VCaP (cell line): Measurements from ENCODE around the gene CELF1.

ENCODE experiments used
- H3K27ac ChIP-seq: fragments of 450-650 bp; 2 replicates; pipeline ENCODE4 v1.5.1; 2017
- TF ChIP-seq, protein P1 (sequence below): fragments of 450-650 bp; conservative IDR thresholded peaks from 2 replicates; pipeline ENCODE4 v1.5.1; 2017; ENCODE audit warnings: mild to moderate bottlenecking, moderate library complexity

CELF1 gene

DNA sequence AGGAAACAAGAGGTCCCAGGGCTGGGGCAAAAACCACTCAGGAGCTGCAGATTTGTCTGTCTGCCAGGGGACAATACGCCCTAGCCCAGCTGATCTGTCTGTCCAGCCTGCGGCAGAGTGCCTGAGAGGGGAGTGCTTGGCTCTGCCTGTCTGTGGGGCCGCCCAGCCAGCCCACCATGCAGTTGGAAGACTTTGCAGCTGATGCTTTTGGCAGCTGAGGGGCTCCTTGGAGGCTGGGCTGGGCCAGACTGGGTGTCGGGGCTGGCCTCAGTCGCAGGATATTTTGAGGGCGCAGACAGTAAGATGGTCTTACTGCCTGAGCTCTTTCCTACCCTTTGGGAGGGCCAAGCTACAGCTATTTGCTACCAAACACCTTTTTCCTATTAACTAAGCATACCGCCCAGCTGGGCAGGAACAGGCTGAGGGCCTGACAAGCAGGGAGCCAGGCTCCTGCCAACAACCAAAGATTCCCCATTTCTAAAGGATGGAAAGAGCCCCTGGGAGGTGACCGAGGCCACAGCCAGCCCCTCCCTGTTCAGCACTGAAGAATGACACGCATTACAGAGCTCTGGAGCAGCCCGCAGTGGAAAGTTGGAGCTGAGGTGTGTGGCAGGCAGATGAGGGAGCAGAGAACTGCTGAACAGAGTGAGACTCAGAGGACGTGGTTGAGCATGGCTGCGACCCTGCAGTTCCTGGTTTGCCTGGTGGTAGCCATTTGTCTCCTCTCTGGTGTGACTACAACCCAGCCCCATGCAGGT lies 33.3 kb upstream of the CELF1 start, which contains the start of gene FAM180B:
TSS of gene FAM180B (plus strand) at position 581 of the 758 bp plus-strand sequence. CDS start at position 672, 91 bp downstream.
- TF ChIP-seq, protein P1, sequence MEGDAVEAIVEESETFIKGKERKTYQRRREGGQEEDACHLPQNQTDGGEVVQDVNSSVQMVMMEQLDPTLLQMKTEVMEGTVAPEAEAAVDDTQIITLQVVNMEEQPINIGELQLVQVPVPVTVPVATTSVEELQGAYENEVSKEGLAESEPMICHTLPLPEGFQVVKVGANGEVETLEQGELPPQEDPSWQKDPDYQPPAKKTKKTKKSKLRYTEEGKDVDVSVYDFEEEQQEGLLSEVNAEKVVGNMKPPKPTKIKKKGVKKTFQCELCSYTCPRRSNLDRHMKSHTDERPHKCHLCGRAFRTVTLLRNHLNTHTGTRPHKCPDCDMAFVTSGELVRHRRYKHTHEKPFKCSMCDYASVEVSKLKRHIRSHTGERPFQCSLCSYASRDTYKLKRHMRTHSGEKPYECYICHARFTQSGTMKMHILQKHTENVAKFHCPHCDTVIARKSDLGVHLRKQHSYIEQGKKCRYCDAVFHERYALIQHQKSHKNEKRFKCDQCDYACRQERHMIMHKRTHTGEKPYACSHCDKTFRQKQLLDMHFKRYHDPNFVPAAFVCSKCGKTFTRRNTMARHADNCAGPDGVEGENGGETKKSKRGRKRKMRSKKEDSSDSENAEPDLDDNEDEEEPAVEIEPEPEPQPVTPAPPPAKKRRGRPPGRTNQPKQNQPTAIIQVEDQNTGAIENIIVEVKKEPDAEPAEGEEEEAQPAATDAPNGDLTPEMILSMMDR = no peak
- H3K27ac ChIP-seq = no peak within 1 kb of the TSS

DNA sequence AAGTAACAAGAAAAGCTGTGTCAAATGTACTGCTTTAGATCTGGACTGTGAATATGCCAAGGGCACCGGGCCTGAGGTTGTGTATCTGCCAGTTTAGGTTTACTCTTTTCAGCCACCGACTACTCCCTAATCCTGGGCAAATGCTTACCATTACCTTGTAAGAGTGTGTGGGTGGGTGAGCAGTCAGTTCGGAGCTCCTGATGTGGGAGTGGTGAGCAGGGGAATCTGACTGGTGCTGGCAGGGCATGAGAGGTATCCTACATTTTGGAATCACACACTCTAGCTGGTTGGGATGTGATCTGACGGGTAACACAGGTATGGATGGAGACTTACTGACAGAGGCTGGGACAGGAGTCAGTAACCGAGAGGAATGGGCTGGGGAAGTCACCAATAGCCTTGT lies 30.9 kb upstream of the CELF1 start:
- no peak overlapping the region for H3K27ac ChIP-seq
- TF ChIP-seq, protein P1 = no peak

DNA sequence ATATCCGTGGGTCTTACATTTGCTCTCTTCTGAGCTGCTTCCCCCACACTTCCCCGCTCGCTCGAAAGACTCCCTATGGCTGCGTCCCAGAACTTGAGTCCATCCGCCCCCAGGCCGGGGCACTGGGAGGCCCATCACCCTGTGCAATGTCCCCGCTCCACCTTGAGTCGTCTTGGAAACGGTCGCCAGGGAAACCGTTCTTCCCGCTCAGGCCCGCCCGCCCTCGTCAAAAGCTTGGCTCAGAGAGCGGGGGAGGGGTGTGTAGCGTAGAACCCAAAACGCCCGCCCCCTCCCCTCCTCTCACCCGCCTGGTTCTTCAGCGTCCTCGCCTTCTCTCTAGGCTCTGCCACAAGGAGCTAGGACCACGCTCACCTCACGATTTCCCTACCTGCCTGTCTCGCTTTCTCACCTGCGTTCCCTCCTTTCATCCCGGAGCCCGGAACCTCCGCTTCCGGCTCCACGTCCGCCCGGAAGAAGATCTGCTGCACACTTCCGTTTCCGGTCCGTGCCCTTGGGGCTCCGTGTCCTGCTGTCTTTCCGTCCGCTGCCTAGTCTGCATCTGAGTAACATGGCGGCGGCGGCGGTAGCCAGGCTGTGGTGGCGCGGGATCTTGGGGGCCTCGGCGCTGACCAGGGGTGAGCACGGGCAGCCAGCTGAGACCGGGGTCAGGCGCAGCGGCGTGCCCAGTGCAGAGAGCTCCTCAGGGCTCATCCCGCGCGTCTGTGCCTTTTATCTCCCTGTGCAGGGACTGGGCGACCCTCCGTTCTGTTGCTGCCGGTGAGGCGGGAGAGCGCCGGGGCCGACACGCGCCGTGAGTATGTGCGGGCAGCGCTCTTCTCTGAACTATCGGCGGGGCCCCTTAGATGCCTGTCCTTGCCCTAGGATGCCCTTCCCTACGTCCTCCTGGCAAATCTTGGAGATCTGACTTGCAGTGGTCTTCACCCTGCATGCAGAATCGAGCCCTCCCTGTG lies 25.9 kb upstream of the CELF1 start, which contains the start of the genes KBTBD4 and NDUFS3:
TSS of gene KBTBD4 (minus strand) at position 447 of the 971 bp plus-strand sequence. CDS start at position 428, 19 bp downstream.
TSS of gene NDUFS3 (plus strand) at position 551 of the 971 bp plus-strand sequence. CDS start at position 569, 18 bp downstream.
- TF ChIP-seq, protein P1 = no peak
- H3K27ac ChIP-seq = peak within 1 kb of the TSS; percentile 85

DNA sequence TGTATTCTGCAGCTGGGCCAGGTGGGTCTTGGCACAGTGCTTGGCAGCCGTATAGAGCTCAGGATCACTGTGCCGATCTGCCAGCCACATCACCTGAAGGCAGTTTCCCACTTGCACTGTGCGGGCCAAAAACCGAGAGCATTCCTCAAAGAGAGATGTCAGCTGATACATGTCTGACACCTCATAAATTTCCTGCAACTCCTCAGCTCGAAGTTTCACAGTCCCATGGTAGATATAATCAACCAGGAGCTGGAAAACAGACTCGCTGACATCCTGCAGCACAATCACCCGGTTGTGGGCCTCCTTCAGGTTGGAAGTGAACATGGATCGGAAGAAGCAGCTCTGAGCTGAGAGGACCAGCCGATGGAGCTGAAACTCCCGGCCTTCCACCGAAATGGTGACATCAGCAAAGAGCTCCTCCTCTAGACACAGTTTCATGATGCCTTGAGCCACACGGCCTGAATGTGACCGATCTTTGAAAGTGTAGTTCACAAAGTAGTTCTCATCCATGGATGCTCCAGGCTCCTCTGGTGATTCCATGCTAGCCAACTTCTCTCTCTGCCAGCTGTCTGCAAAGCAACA lies 24.6 kb upstream of the CELF1 start:
- TF ChIP-seq, protein P1 = no peak
- H3K27ac ChIP-seq = peak overlapping the region; percentile 85

DNA sequence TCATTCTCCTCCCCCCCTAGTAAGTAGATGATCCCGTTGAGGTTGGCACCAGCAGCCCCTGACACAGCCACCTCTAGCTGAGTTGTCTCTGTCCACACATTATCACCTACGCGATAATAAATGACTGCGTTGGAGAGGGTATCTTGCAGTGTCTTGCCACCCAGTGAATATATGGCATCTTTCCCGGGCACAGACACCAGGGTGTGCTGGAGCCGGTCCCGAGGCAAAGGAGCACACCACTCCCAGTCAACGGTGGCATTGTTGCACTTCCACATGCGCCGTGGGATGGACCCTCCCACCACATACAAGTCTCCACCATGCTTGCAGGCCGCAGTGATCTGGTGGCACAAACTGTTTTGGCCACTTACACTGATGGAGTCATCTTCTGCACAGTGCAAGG lies 20.4 kb upstream of the CELF1 start:
- TF ChIP-seq, protein P1 = no peak
- H3K27ac ChIP-seq = no peak overlapping the region

DNA sequence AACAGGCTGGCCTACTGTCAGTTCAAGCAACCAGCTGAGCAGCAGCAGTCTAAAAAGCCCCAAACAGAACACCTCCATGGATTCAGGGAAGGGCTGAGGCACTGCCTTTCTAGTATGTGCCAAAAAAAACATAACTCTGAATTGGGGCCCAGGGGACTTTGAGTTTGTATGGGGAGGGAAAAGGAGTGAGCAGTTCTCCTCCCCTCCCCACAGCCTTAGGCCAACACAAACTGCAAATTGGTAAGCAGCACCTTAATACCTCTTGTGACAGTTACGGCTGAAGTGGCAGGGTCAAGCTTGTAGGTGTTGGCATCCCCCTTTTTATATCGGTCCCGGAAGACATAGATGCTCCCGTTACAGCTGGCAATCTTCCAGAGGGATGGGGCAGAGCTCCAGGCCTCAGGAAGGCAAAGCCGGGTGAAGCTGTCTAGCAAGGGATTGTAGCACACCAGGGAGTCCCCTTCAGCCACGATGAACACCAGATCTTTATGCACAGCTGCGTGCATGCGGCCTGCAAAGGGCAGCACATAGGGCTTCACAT lies 19.9 kb upstream of the CELF1 start:
- TF ChIP-seq, protein P1 = no peak
- H3K27ac ChIP-seq = no peak overlapping the region
